Pancreas (tissue), 10 donors: ENCODE results near the gene VPS18. TPM values are rescaled to one million over a fixed set of nuclear protein-coding genes. Genes with fewer than 3 reads are reported as not detected.

Source experiments
- ATAC-seq, 4 donors: fragments of 200-7000 bp; cut with Tn5 transposase; one replicate each; pipeline versions ENCODE4 v1.8.0 to v1.9.1; 2020; ENCODE audit warnings: mild to moderate bottlenecking in 4 of 4, moderate library complexity in 4 of 4
- DNase-seq, 6 donors: peaks; one replicate each; pipeline ENCODE4 v3.0.0-alpha.2; 2020
- FAIRE-seq: peaks from 2 replicates; lab custom pipeline; 2012; peaks lifted over from hg19 to GRCh38; lab: Jason Lieb, UNC
- H3K27ac ChIP-seq, 4 donors: fragments of 200-600 bp; sonication (generic); 1 replicate in 3 of 4; 2 replicates in 1 of 4; pipeline versions ENCODE4 v1.5.0 to v1.8.0; 2020
- H3K27me3 ChIP-seq, 4 donors: fragments of 200-600 bp; one replicate each; pipeline ENCODE4 v1.8.0; 2021
- H3K36me3 ChIP-seq, 3 donors: fragments of 200-600 bp; sonication (generic) in 1 of 3; one replicate each; pipeline versions ENCODE4 v1.5.0 to v1.8.0; 2020 to 2021
- H3K4me1 ChIP-seq, 3 donors: fragments of 200-600 bp; one replicate each; pipeline ENCODE4 v1.8.0; 2021
- H3K4me3 ChIP-seq, 4 donors: fragments of 200-600 bp; sonication (generic) in 2 of 4; one replicate each; pipeline versions ENCODE4 v1.5.0 to v1.8.0; 2020 to 2021
- H3K9me3 ChIP-seq, 4 donors: fragments of 200-600 bp; one replicate each; pipeline ENCODE4 v1.8.0; 2021
- CTCF ChIP-seq, 4 donors: fragments of 200-600 bp; sonication (generic) in 3 of 4; IDR thresholded peaks; one replicate each; pipeline versions ENCODE4 v1.5.0 to v1.8.0; 2021; ENCODE audit warnings: antibody characterized with exemption in 4 of 4
- WGBS, 2 donors: extraction: QIAGEN DNeasy Blood & Tissue Kit; methylation state at CpG; one replicate each; pipeline ENCODE4 v1.1.7; 2013; 5-methylcytosine and 5-hydroxymethylcytosine counted together
- intact Hi-C, 3 donors: fragments of 100-400 bp; cut with DNase I; formaldehyde crosslinking; loops; one replicate each; pipeline versions ENCODE4 v1.11.1 to v1.14.2; 2022
- polyA plus RNA-seq, 2 donors: library from polyadenylated mRNA; stranded (reverse); fragments of 200-250 nt; gene quantifications; one replicate each; pipeline ENCODE4 v1.2.3, GENCODE V29; 2013
- total RNA-seq, 6 donors: library from RNA; stranded (reverse); fragmentation: NEBNext Ultra II Directional in 4 of 6; extraction: Animal tissue kit (Norgen Biotek cat#: 25700) in 4 of 6; gene quantifications; one replicate each; pipeline versions ENCODE4 v1.2.1 to v1.2.4, GENCODE V29; 2021 to 2023
- donor health status: healthy with polysubstance abuse.
- donor health status: DM: no; HTN: no; CAD: no; lungs with moderate emphysema.
- donor health status: DM: no; HTN: no; CAD: no.
- donor health status: control.
- donor health status: control.
- donor health status: Bipolar disorder and iron deficiency.
- donor health status: DM: yes; HTN: yes; CAD: no.
- donor health status: DM: no; HTN: no; CAD: no.
- donor health status: DM: no; HTN: no; CAD: no.
- donor health status: DM: yes; HTN: yes; CAD: no.

VPS18 gene
- total and polyA plus RNA-seq, 8 donors = 4.4 to 12.5 (median 6.8) TPM

GRCh38 chr15:40853241-40853890, 40.9 kb upstream of the VPS18 start:
- FAIRE-seq (no peak), DNase-seq (peak in 1 of 6 donors; percentile 54), ATAC-seq (no peak)
- H3K4me1 ChIP-seq = peaks cover 0 to 10% (median under 1%) of the 10 kb centered on the region in 3 donors
- TF ChIP-seq CTCF (IDR thresholded peaks at IDR 0.05) = no peak
- H3K27ac ChIP-seq = no peak overlapping the region
- intact Hi-C loops = no loop called here
- no peaks in the 10 kb centered on the region for H3K9me3 ChIP-seq
- WGBS, 2 donors = 89 to 90% methylated on average over 16 of the region's 16 CpGs
- peaks cover 0 to 48% (median 19%) of the 10 kb centered on the region in 3 donors for H3K36me3 ChIP-seq
- H3K27me3 ChIP-seq = no peaks in the 10 kb centered on the region
- H3K4me3 ChIP-seq = no peak overlapping the region

DNA sequence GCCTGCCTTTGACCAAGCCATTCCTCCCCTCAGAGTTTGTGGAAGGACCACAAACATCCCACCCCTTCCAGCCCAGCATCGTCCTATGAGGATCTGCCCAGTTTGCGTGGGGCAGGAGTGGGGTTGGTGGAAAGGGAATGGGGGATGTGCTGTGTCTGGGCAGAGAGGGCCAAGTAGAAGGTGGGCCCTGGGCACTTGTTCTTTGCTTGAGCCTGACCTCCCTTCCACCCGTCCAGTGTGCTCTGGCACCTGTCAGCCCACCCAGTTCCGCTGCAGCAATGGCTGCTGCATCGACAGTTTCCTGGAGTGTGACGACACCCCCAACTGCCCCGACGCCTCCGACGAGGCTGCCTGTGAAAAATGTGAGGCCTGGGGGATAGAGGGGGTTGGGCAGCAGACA, 40.1 kb upstream of the VPS18 start:
- peak in 1 of 6 donors; percentile 45 for DNase-seq

DNA sequence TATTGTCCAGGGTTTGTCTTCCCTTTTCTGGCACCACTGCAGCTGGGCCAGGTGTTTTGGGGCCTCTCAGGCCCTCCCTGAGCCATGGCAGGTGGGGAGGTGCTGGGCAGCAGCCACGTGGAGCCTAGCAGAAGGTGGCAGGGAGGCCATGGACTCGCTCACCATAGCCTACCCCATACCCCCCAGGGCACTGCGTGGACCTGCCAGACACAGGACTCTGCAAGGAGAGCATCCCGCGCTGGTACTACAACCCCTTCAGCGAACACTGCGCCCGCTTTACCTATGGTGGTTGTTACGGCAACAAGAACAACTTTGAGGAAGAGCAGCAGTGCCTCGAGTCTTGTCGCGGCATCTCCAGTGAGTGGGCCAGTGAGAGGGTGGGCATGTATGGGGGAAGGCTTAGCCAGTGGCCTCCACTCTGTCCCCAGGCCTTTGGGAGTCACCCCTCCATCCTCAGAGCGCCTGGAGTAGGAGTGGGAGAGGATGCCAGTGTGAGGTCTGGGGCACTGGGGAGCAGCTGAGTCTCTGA, 38.5 kb upstream of the VPS18 start:
- FAIRE-seq (no peak), ATAC-seq (no peak), DNase-seq (peak in 1 of 6 donors; percentile 42)
- peaks cover 0 to 43% (median 19%) of the 10 kb centered on the region in 3 donors for H3K36me3 ChIP-seq
- 84 to 86% methylated on average over 13 of the region's 13 CpGs for WGBS, 2 donors
- H3K4me3 ChIP-seq = no peak overlapping the region
- no peak overlapping the region for H3K27ac ChIP-seq
- no peaks in the 10 kb centered on the region for H3K9me3 ChIP-seq
- no peak for TF ChIP-seq CTCF (IDR thresholded peaks at IDR 0.05)
- intact Hi-C loops = loop anchor here in 1 of 3 donors (5.0 kb wide), 1 partner anchor 37 kb away; the partner anchor contains the start of gene VPS18
- no peaks in the 10 kb centered on the region for H3K27me3 ChIP-seq
- H3K4me1 ChIP-seq = peaks cover 6 to 20% (median 8%) of the 10 kb centered on the region in 3 donors

More for the DNA sequence above, 40.1 kb upstream of the VPS18 start:
- H3K4me3 ChIP-seq = no peak overlapping the region
- ATAC-seq (no peak), FAIRE-seq (no peak)
- WGBS, 2 donors = 78 to 83% methylated on average over 10 of the region's 10 CpGs
- H3K4me1 ChIP-seq = peaks cover 1 to 18% (median 8%) of the 10 kb centered on the region in 3 donors
- no peak for TF ChIP-seq CTCF (IDR thresholded peaks at IDR 0.05)
- H3K27me3 ChIP-seq = no peaks in the 10 kb centered on the region
- H3K9me3 ChIP-seq = no peaks in the 10 kb centered on the region
- H3K36me3 ChIP-seq = peaks cover 0 to 48% (median 19%) of the 10 kb centered on the region in 3 donors
- no peak overlapping the region for H3K27ac ChIP-seq
- intact Hi-C loops = no loop called here

DNA sequence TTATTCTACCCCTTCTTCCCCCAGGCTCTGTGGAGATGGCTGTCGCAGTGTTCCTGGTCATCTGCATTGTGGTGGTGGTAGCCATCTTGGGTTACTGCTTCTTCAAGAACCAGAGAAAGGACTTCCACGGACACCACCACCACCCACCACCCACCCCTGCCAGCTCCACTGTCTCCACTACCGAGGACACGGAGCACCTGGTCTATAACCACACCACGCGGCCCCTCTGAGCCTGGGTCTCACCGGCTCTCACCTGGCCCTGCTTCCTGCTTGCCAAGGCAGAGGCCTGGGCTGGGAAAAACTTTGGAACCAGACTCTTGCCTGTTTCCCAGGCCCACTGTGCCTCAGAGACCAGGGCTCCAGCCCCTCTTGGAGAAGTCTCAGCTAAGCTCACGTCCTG, 37.5 kb upstream of the VPS18 start:
- Histone ChIP-seq H3K9me3 (no peaks in the 10 kb centered on the region), H3K4me1 (peaks cover 6 to 20% (median 8%) of the 10 kb centered on the region in 3 donors), H3K27me3 (no peaks in the 10 kb centered on the region), H3K4me3 (no peak overlapping the region), H3K27ac (peak overlapping the region in 3 of 4 donors; percentile 18 to 62 (median 43)), H3K36me3 (peaks cover 0 to 42% (median 19%) of the 10 kb centered on the region in 3 donors)
- ATAC-seq (no peak), DNase-seq (peak in 1 of 6 donors; percentile 49), FAIRE-seq (no peak)
- TF ChIP-seq CTCF (IDR thresholded peaks at IDR 0.05) = no peak
- intact Hi-C loops = loop anchor here in 1 of 3 donors (5.0 kb wide), 1 partner anchor 36 kb away; the partner anchor contains the start of gene VPS18
- WGBS, 2 donors = 65 to 68% methylated on average over 8 of the region's 8 CpGs
